Adrenal gland (tissue), 5 donors: ENCODE results near the gene DENND6B.

Source experiments
- CTCF ChIP-seq, 6 experiments: fragments of 450-650 bp in 4 of 6; fragments of 200-600 bp in 2 of 6; sonication (generic) in 1 of 6; IDR thresholded peaks; 1 replicate in 5 of 6; 2 replicates in 1 of 6; pipeline versions ENCODE4 v1.5.1 to v1.8.0; 2016 to 2021; ENCODE audit warnings: antibody characterized with exemption in 6 of 6, mild to moderate bottlenecking in 2 of 6, moderate library complexity in 1 of 6
- POLR2A ChIP-seq, 2 donors: fragments of 450-650 bp; IDR thresholded peaks; one replicate each; pipeline ENCODE4 v1.6.1; 2017; ENCODE audit warnings: antibody characterized with exemption in 2 of 2, mild to moderate bottlenecking in 2 of 2, moderate library complexity in 1 of 2
- donor health status: DM: no; HTN: no; CAD: no.

- TF ChIP-seq CTCF (IDR thresholded peaks at IDR 0.05) (no peak), POLR2A (IDR thresholded peaks at IDR 0.05) (no peak)
These were observed 29.9 kb downstream of the DENND6B start for GRCh38 chr22:50296658-50297490.
